HL-60 (cell line): ENCODE results near the gene KCNJ6.

Experiments
- DNase-seq, 2 experiments: peaks; one replicate each; pipeline ENCODE4 v3.0.0-alpha.2; 2010 to 2020; ENCODE audit warnings: low read depth in 1 of 2, low spot score in 1 of 2
- H3K27ac ChIP-seq: fragments of 250-450 bp; sonication (Bioruptor Pico); replicated peaks from 2 replicates; pipeline ENCODE4 v1.5.1; 2020; ENCODE audit warnings: mild to moderate bottlenecking, moderate library complexity
- H3K27me3 ChIP-seq: fragments of 250-450 bp; sonication (Bioruptor Pico); 2 replicates; pipeline ENCODE4 v1.5.1; 2021; ENCODE audit warnings: mild to moderate bottlenecking, moderate library complexity; ENCODE audit not compliant: insufficient read depth, poor library complexity, severe bottlenecking
- H3K4me3 ChIP-seq: replicated peaks from 2 replicates; pipeline ENCODE4 v1.5.1; 2011; ENCODE audit warnings: mild to moderate bottlenecking, control low read depth, low read length; ENCODE audit not compliant: insufficient read depth
- GABPA ChIP-seq: IDR thresholded peaks from 2 replicates; pipeline ENCODE4 v1.6.1; 2012; ENCODE audit warnings: low read depth
- POLR2AphosphoS5 ChIP-seq: IDR thresholded peaks from 2 replicates; pipeline ENCODE4 v1.6.1; 2012; ENCODE audit warnings: low read depth
- SPI1 ChIP-seq: IDR thresholded peaks from 2 replicates; pipeline ENCODE4 v1.6.1; 2012; ENCODE audit warnings: low read depth, mild to moderate bottlenecking, borderline replicate concordance
- TF ChIP-seq, protein P1 (sequence below): IDR thresholded peaks from one replicate; pipeline ENCODE4 v1.5.1; 2011; ENCODE audit warnings: low read length, control low read depth, inconsistent platforms; ENCODE audit not compliant: insufficient read depth
- TF ChIP-seq, protein P2 (sequence below): IDR thresholded peaks from 2 replicates; pipeline ENCODE4 v1.6.1; 2012; ENCODE audit warnings: low read depth; ENCODE audit not compliant: insufficient replicate concordance

Gene KCNJ6

DNA sequence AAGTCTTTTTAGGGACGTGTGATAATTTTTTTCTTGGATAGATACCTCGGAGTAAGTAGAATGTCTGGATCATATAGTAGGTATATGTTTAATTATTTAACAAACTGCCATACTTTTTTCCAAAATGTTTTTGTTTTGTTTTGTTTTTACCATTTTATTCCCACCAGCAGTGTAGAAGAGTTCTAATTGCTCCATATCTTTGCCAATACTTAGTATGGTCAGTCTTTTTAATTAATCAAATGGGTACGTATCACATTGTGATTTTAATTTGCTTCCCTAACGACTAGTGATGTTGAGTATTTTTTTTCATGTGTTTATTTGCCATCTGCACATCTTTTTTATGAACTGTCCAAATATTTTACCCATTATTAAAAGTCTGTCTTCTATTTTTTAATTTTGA lies 23.6 kb upstream of the KCNJ6 start:
- H3K27ac ChIP-seq = no peak overlapping the region
- H3K27me3 ChIP-seq = no peaks in the 10 kb centered on the region
- no peak for DNase-seq
- no peak overlapping the region for H3K4me3 ChIP-seq
- TF ChIP-seq, protein P1, sequence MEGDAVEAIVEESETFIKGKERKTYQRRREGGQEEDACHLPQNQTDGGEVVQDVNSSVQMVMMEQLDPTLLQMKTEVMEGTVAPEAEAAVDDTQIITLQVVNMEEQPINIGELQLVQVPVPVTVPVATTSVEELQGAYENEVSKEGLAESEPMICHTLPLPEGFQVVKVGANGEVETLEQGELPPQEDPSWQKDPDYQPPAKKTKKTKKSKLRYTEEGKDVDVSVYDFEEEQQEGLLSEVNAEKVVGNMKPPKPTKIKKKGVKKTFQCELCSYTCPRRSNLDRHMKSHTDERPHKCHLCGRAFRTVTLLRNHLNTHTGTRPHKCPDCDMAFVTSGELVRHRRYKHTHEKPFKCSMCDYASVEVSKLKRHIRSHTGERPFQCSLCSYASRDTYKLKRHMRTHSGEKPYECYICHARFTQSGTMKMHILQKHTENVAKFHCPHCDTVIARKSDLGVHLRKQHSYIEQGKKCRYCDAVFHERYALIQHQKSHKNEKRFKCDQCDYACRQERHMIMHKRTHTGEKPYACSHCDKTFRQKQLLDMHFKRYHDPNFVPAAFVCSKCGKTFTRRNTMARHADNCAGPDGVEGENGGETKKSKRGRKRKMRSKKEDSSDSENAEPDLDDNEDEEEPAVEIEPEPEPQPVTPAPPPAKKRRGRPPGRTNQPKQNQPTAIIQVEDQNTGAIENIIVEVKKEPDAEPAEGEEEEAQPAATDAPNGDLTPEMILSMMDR = no peak
- TF ChIP-seq, protein P2, sequence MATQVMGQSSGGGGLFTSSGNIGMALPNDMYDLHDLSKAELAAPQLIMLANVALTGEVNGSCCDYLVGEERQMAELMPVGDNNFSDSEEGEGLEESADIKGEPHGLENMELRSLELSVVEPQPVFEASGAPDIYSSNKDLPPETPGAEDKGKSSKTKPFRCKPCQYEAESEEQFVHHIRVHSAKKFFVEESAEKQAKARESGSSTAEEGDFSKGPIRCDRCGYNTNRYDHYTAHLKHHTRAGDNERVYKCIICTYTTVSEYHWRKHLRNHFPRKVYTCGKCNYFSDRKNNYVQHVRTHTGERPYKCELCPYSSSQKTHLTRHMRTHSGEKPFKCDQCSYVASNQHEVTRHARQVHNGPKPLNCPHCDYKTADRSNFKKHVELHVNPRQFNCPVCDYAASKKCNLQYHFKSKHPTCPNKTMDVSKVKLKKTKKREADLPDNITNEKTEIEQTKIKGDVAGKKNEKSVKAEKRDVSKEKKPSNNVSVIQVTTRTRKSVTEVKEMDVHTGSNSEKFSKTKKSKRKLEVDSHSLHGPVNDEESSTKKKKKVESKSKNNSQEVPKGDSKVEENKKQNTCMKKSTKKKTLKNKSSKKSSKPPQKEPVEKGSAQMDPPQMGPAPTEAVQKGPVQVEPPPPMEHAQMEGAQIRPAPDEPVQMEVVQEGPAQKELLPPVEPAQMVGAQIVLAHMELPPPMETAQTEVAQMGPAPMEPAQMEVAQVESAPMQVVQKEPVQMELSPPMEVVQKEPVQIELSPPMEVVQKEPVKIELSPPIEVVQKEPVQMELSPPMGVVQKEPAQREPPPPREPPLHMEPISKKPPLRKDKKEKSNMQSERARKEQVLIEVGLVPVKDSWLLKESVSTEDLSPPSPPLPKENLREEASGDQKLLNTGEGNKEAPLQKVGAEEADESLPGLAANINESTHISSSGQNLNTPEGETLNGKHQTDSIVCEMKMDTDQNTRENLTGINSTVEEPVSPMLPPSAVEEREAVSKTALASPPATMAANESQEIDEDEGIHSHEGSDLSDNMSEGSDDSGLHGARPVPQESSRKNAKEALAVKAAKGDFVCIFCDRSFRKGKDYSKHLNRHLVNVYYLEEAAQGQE = no peak
- TF ChIP-seq POLR2AphosphoS5 (no peak), SPI1 (no peak), GABPA (no peak)

DNA sequence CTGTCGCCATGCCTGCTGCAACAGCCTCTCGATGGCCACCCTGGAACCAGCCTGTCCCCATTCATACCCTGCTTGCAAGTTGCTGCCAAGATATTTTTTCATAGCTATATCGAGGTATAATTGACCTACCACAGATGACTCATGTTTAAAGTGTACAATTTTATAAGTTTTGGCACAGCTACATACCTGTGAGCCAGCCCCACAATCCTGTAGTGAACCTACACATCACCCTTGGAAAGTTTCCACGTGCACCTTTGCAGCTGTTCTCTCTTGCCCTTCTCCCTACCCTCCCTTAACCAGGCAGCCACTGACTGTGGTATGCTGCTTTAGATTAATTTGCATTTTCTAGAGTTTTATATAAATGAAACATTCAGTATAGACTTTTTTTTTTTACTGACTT lies 23.0 kb upstream of the KCNJ6 start:
- no peak overlapping the region for H3K27ac ChIP-seq
- no peak overlapping the region for H3K4me3 ChIP-seq
- TF ChIP-seq SPI1 (no peak), POLR2AphosphoS5 (no peak), GABPA (no peak)
- TF ChIP-seq, protein P2 = no peak
- TF ChIP-seq, protein P1 = no peak
- no peaks in the 10 kb centered on the region for H3K27me3 ChIP-seq
- DNase-seq = no peak

DNA sequence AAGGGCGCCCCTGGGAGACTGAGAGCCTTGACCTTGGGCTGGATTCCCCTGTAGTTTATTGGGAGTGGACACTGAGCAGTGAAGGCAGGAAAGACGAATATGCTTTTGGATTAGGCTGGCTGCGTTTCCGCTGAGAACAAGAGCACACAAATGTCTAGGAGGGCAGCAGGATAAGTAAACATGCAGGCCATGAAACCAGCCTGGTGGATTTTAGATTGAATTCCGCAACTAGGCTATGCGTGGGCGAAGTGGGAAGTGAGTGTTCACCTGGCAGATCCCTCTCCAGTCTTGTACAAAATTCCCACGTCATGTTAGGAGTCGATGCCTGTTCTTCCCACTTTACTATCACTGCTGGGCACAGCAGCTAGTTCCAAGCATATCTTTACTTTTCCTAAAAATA lies 21.4 kb upstream of the KCNJ6 start:
- DNase-seq = no peak
- TF ChIP-seq POLR2AphosphoS5 = no peak
- no peak for TF ChIP-seq SPI1
- TF ChIP-seq, protein P1 = no peak
- no peak for TF ChIP-seq GABPA
- TF ChIP-seq, protein P2 = no peak
- H3K27me3 ChIP-seq = no peaks in the 10 kb centered on the region
- H3K27ac ChIP-seq = no peak overlapping the region
- no peak overlapping the region for H3K4me3 ChIP-seq
